GM18499 (cell line): ENCODE data around the gene HS3ST1.

ENCODE experiments used
- ATAC-seq: cut with Tn5 transposase; IDR thresholded peaks from one replicate; pipeline ENCODE4 v1.9.1; 2021; ENCODE audit warnings: moderate number of reproducible peaks; ENCODE audit not compliant: insufficient read depth, unreplicated experiment

Gene HS3ST1

DNA sequence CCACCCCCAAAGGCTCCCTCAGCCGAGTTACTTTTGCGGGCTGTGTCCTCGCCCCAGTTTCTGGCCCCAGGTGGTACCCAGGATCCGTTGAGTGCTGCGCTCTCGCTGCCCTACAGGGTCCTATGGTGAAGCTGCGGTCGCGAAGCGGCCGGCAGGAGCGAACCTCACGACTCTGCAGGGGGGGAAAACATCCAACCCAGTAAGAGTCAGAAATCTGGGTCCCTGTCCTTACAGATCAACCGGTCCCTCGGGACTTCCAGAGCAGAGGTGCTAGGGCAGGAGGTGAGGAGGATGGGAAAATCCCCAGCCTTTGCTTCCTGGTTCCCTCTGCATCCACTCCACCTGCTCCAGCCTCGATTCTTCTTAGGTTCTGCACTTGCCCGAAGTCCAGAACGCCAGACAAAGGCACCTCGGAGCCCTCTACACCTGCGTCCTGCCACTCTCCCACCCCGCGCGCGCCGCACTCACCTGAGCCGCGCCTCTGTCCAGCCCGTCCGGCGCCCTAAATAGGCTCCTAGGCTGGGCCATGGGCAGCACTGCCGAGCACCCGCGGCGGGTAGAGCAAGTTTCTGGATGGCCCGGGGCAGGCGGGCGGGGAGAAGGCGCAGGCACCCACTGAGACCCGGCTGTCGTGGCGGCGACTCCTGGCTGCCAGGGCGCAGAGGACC is at the start of gene HS3ST1:
Gene HS3ST1 (minus strand): TSS at position 664 of the 668 bp plus-strand sequence. CDS start 28,889 bp downstream, outside the sequence.
- ATAC-seq = no peak

DNA sequence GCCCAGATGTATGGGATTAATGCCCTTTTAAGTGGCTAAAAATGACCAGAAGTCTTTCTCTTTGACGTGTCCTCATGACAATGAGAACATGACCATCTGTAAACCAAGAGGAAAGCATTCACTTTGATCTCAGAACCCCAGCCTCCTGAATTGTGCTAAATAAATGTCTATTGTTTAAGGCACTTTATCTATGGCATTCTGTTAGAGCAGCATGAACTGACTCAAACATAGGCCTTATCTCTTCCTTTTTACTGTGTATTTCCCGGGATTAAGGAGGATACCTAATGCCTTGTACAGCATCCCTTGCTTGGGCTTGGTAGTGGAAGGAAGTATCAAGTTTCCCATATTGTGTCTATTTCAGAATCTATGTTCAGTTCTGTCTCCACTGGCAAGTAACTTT is 47.2 kb upstream of the HS3ST1 start:
- ATAC-seq = no peak

DNA sequence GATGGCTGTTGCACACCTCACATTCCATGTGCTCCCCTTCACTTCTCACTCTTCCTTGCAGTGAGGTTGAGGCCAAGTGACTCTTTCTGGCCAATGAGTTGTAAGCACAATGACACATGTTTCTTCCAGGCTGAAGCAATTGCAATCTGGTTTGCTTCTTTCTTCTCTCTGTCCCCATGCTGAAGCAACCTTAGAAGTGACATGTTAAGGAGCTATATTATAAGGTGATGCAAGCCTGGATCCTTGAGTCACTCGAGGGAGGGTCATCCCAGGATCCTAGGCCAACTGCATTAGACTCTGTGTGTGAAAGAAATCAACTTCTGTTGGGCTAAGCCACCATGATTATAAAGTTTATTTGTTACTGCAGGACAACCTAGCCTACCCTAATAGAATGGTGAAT is 45.5 kb upstream of the HS3ST1 start:
- ATAC-seq = no peak

DNA sequence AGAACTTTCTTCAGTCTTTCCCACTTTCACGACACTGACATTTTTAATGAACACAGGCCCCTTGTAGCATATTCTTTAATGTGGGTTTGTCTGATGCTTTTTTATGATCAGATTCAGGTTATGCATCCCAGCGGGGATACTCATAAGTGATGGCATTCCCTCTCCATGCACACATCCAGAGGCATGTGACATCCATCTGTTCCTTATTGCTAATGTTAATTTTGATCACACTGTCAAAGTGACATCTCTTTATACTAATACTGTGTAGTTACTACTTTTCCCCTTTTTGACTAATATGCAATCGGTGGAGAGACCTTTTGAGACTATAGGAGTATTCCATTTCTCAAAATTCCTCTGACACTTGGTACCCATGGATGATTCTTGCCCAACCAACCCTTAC is 43.8 kb upstream of the HS3ST1 start:
- no peak for ATAC-seq

DNA sequence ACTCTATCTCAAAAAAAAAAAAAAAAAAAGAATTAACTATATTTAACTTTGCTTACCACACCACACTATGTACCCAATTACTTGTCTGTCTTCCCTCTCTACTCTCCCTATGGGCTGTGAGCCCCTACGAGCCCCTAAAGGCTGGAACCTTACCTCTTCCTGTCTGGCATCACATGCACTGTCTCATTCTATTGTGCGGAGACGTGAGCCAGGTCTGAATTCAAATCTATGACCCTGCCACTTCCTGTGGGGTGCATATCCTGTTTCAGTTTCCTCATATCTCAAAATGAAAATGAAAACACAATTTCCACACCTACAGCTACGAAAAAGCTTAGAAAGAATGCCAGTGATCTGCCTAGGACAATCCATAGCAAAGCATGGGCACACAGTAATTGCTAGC is 42.9 kb upstream of the HS3ST1 start:
- peak; percentile 45 for ATAC-seq

DNA sequence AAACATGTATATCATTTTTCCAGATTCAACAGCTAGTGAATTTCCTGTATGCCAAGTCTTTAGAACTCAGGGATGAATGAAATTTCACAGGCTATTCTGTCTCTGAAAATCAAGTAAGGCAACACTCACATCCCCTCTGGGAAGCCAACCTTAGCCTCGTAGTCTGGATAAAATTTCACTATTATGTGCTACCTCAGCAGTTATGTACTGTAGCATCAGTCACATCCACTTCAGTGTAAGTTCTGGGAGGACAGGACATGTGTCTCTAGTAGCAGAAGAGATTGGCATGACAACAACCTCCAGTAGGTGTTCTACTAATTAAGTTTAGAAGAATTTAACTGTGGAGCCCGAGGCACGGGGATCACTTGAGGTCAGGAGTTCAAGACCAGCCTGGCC is 42.4 kb upstream of the HS3ST1 start:
- ATAC-seq = no peak

DNA sequence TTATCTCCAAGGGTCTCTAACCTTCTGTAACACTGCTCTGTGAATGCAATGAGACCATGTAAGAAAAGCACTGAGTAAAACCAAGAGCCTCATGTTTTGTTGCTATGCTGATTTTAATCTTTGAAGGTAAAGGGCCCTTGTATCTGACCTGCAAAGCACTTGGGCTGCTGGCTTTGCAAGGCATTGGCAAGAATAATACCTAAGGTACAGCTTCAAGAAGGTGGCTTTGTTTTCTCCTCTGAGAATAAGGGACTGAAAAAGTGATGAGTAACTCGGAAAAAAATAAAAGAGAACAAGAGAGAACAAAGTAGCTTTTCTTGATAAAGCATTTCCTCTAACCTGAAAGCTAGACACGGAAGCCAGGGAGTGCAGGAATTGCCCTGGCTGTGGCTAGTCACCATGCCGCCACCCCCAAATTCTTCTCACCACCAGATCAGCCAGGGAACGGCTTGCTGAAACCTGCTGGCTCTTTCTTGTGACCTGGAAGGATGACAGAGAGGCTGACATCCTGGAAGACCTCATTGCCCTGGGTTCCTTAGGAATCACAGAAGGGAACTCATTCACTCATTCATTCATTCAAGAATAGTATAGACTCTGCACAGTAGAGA is 41.8 kb upstream of the HS3ST1 start:
- ATAC-seq = peak; percentile 46

DNA sequence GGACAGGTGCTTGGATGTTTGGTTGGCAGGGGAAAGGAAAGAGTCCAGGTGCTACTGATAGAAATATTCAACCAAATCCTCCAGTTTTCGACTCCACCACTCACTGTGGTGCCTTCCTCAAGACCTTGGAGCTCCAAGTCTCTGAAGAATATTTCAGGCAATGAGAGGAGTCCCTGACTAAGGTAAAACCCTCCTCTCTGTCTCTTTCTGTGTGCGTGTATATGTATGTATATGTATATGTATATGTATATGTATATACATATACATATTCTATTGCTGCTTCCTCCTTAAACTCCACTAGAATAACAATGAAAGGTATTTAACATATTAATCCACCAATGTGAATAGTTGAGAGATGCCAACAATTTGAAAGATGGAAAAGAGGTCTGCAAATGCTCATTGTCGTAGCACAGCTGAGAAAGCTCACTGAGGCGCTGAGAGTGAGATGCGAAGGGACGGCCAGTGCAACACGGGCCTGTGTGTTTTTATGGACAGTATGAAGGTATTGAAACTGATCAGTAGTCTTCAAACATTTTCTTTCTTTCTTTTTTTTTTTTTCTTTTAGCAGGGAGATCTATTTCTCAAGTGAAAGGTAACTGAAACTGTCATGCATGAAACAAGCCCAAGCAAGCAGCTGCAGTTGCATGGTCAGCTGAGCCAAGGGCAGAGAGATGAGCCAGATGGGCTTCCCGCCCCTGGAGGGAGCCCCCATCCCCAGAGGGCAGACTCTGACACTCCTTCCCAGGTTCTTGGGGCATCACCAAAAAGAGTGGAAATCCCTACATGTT is 41.1 kb upstream of the HS3ST1 start:
- peak; percentile 59 for ATAC-seq

DNA sequence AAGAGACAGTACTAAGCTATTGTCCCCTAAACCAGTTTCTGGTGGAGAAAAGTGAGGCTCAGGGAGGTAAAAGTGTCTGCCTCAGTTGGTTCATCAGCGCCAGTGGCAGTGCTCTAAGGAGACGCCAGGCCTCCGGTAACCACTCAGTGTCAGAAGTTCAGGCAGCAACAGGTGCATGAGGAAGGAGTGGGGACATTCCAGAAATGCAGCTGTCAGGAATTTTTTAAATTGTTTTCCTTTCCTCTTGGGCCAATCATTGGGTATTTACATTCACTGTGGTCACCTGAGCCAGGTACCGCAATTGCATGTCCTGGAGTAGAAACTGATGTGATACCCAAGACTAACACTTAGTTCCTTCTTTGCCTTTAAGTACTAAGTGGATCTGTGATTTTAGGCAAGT is 40.2 kb upstream of the HS3ST1 start:
- no peak for ATAC-seq

DNA sequence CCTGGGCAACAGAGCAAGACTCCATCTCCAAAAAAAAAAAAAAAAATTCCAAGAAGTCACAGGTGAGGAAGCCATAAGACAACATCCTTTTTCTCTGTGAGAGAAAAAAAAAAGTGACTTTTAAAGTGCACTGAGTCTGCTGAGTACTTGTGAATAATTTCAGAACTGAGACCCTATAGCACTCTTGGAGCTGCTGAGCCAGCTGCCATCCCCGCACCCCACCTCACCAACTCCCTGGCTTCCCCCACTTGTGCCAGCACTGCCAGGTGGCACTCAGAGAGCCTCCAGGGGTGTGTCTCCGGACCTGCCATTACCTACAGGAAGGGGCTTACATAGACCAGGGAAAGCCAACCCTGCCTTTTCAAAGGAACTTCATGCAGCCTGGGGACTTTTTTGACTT is 39.2 kb upstream of the HS3ST1 start:
- no peak for ATAC-seq

DNA sequence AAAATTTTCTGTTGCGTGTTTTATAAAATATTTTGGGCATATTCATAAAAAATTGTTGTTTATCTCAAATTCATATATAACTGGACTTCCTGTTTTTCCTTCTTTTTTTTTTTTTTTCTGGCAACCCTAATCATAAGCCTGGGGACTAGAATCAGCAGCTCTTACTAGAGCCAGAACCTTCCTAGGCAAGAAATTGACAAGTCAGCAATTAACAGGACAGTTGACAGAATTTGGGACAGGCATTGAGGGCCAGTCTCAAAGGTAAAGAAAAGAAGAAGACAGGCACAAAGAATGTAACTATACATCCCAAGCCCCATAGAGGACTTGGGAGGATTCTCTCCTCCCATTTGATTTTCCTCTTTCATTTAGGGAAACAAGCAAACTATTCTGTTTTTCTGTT is 35.0 kb upstream of the HS3ST1 start:
- no peak for ATAC-seq

DNA sequence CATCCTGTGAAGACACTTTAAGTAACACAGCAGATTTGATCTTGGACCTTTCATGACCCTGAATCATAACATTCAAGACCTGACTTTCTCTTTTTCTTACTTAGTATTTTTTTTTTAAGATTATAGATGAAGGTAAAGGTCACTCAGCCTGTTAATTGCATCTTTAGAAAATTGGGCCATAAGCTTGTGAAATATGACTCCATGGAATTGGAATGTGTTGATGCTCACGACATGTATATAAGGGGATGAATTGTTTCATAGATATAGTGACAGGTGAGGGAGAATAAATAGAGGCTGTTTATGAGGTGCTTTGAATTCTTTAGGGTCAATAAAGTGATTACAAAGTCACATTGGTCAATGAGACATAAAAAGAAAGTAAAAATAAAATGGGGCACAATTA is 27.7 kb upstream of the HS3ST1 start:
- no peak for ATAC-seq

DNA sequence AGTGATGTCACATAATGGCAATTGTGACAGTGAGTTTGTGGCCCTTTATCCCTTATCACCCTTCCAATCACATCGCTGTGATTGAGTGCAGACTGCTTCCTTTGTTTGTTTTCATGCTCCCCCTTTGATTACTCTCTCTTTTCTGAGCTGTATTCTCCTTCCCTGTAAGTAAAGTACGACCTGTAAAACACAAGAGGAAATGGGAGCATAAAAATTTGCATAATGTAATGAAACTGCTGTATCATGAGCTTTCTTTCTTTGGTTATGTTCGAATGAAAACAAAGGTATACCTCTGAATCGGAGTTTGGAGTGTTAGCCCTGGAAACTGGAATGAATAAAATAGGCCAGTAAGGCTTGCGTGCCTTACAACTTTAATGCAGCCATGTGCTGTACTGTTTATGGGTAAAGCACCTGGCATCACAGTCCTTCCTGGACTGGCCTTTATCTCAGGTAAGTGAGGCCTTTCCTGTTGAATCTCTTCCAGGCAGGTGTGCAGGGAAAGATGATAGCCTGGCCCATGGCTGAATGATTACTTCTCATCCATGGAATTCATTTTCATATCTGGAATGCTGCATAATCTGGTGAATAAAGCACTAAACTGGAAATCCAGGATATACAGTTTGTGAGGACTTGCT is 26.6 kb upstream of the HS3ST1 start:
- no peak for ATAC-seq

DNA sequence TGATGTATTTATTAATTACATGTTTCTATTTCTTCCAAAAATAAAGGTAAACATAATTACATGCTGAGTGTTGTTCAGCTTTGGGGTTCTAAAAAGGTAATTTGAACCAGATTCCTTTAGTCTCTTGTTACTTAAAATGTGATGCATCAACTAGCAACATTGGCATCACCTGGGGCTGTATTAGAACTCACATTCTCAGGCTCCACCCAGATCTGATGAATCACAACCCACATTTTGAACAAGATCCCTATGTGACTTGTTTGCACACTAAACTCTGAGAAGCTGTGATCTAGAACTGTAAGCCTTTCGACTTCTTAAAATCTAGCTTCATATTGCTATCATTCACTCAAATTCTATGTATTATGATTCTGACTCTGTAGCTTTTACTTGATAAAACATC is 23.0 kb upstream of the HS3ST1 start:
- ATAC-seq = no peak

DNA sequence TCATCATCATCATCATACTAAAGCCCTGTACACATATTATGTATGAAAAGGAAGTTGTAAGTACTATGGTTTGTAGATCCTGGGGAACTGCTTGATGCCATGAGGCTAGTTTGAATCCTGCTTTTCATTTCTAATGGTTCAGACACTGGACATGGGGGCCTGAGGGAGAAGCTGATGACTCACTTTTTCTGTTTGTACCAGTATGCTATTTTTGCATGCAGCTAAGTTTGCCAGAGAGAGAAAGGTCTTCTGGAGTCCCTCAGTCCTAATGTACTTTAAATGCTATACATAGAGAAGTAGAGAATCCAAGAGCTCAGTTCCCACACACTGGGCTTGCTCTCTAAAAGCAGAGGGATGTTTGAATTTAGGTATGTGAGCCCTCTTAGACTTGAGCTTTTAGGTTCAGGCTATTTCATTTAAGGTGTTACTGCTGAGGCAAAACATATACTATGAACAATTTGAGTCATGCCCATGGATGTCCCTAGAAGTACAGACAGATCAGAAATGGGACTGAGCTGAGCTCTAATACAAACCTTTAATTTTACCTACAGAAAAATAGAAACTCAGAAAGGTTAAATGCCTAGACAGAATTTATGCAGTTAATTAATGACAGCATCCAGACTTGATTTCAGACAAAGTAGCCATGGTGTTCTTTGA is 17.6 kb upstream of the HS3ST1 start:
- ATAC-seq = no peak

DNA sequence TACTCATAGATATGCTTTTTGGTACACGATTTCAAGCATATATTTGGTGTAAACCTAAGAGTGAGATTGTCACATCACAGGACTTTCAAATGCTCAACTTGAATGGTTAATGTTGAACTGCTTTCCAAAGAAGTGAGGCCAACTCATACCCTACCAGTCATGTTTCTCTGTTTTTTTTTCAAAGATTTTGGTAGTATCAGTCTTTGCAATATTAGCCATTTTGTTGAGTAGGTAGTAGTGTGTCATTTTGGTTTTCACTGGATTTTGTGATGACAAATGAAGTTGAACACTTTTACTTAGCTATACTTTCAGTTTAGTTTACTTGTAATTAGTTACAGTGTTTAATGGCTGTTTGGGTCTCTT is 12.5 kb upstream of the HS3ST1 start:
- ATAC-seq = no peak

DNA sequence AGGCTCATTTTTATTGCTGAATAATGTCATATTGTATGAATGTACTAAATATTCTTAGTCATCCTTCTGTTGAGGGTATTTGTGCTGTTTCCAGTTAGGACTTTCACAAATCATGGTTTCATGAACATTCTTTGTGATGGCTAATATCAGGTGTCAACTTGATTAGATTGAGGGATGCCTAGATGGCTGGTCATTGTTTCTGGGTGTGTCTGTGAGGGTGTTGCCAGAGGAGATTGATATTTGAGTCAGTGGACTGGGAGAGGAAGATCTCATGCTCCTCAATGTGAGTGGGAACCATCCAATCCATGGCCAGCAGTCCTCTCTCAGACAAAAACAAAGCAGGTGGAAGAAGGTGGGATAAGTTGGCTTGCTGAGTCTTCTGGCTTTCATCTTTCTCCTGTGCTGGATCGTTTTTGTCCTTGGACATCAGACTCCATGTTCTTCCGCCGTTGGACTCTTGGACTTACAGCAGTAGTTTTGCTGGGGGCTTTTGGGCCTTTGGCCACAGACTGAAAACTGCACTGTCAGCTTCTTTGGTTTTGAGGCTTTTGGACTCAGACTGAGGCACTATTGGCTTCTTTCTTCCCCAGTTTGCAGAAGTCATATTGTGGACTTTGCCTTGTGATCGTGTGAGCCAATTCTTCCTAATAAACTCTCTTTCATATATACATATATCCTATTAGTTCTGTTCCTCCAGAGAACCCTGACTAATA is 11.9 kb upstream of the HS3ST1 start:
- no peak for ATAC-seq

DNA sequence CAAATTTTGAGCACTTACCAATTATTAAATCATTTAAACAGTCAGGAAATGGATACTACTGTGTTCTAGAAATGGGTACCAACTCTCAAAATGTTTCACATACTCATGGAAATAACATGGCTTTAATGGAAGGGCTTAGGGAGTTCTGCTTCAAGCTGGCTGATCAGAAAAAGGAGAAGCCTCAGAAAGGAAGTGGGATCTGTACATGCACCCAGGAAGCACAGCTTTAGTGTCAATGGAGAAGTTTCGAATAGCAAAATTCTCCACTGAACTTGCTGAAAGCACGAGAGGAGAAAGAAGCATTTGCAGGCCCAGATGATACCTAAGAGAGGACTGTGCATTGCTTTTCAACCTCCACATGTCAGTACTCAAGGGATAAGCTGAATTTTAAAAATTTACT is 11.1 kb upstream of the HS3ST1 start:
- no peak for ATAC-seq

DNA sequence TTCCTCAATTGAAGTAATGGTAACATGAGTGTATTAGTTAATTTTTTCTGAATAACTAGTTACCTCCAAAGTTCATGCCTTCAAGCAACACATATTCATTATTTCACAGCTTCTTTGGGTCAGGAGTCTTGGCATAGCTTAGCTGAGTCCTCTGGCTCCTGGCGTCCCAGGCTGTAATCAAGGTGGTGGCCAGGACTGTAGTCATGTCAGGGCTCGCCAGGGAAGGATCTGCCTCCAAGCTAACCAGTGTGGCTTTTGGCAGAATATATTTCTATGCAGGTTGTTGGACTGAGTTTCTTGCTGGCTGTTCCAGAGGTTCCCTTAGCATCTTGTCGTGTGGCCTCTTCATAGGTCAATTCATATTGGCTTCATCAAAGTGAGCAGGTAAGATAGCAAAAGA is 10.0 kb upstream of the HS3ST1 start:
- no peak for ATAC-seq

DNA sequence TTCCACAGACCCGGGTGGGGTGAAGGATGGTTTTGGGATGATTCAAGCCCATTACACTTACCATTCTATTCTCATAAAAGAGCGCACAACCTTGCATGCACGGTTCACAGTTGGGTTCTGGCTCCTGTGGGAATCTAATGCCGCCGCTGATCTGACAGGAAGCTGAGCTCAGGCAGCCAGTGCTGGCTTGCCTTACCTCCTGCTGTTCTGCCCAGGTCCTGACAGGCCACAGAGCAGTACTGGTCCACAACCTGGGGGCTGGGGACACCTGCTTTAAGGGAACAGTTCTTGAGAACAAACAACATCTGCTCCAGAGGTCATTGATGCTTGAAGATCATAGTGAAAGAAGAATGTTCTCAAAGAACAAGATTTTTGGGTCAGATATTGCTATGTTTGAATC is 8.0 kb upstream of the HS3ST1 start:
- ATAC-seq = no peak
